NB4 (cell line): ENCODE results near the gene PNKP.

ENCODE experiments used
- POLR2A ChIP-seq: IDR thresholded peaks from 2 replicates; pipeline ENCODE4 v1.6.1; 2011; ENCODE audit warnings: mild to moderate bottlenecking; ENCODE audit not compliant: insufficient read length; ENCODE audit errors: extremely low read depth
- TF ChIP-seq, protein P1 (sequence below): IDR thresholded peaks from one replicate; pipeline ENCODE4 v1.5.1; 2012; ENCODE audit warnings: low read depth, low read length

DNA sequence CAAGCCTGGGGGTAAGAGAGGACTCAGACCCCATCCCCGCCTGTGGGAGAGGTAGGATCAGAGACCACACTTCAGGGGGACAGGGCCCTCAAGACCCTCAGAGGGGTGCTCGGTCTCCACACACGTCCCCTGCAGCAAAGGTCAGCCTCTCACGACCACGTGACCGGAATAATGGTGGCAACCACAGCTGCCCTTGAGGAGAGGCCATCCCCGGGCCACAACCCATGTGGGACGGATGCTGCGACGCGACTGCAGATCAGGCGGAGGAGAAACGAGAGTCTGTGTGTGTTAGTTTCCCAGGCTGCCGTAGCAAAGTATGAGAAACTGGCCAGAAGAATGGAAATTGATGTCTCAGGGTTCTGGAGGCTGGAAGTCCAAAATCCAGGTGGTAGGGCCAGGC lies 40.3 kb downstream of the PNKP start:
- TF ChIP-seq, protein P1, sequence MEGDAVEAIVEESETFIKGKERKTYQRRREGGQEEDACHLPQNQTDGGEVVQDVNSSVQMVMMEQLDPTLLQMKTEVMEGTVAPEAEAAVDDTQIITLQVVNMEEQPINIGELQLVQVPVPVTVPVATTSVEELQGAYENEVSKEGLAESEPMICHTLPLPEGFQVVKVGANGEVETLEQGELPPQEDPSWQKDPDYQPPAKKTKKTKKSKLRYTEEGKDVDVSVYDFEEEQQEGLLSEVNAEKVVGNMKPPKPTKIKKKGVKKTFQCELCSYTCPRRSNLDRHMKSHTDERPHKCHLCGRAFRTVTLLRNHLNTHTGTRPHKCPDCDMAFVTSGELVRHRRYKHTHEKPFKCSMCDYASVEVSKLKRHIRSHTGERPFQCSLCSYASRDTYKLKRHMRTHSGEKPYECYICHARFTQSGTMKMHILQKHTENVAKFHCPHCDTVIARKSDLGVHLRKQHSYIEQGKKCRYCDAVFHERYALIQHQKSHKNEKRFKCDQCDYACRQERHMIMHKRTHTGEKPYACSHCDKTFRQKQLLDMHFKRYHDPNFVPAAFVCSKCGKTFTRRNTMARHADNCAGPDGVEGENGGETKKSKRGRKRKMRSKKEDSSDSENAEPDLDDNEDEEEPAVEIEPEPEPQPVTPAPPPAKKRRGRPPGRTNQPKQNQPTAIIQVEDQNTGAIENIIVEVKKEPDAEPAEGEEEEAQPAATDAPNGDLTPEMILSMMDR, result no peak
- TF ChIP-seq POLR2A, result no peak
